Measurements from ENCODE around the gene DYRK3. TPM values are rescaled to one million over a fixed set of nuclear protein-coding genes. Genes with fewer than 3 reads are reported as not detected.

Gene DYRK3
- total and polyA plus RNA-seq, 9 of the 15 experiments (the other 6 are each of a cell fraction or from before 2014, with no cell fraction given) = 4.5 to 33.7 (median 25.7) TPM

- TF ChIP-seq ZNF347 (CRISPR knock-in tag; IDR thresholded peaks at IDR 0.05; ENCODE audit: low read depth) (no peak), THRB (CRISPR knock-in tag; conservative IDR thresholded peaks at IDR 0.05) (no peak), JUNB (CRISPR knock-in tag; conservative IDR thresholded peaks at IDR 0.05) (no peak), CHD2 (IDR thresholded peaks at IDR 0.05; ENCODE audit: low read depth, low read length) (no peak), ZNF175 (CRISPR knock-in tag; IDR thresholded peaks at IDR 0.05; ENCODE audit: low read depth) (peak; percentile 59; the same call in 1 of the 2 replicates), HOMEZ (CRISPR knock-in tag; IDR thresholded peaks at IDR 0.05) (no peak), ZC3H8 (IDR thresholded peaks at IDR 0.05) (no peak), NFATC3 (IDR thresholded peaks at IDR 0.05) (no peak), NFIX (CRISPR knock-in tag; IDR thresholded peaks at IDR 0.05; ENCODE audit: low read depth) (no peak), ATF3 (IDR thresholded peaks at IDR 0.05) (no peak), ATF3 (CRISPR knock-in tag; conservative IDR thresholded peaks at IDR 0.05) (no peak), MLX (CRISPR knock-in tag; conservative IDR thresholded peaks at IDR 0.05) (no peak), TAF9B (IDR thresholded peaks at IDR 0.05; ENCODE audit: partially characterized antibody) (no peak), FOXJ3 (CRISPR knock-in tag; IDR thresholded peaks at IDR 0.05) (no peak), RAD21 (CRISPR knock-in tag; conservative IDR thresholded peaks at IDR 0.05 in 1 of 2, IDR thresholded peaks at IDR 0.05 in 1 of 2) (peak; percentile 14 to 36; a peak in 2 of 4 replicates), RBM34 (IDR thresholded peaks at IDR 0.05; ENCODE audit: borderline replicate concordance, insufficient read depth, low read length) (no peak), MTA1 (IDR thresholded peaks at IDR 0.05; ENCODE audit: borderline replicate concordance) (peak; percentile 79), NR3C1 (CRISPR knock-in tag; IDR thresholded peaks at IDR 0.05) (no peak), CTBP1 (IDR thresholded peaks at IDR 0.05; ENCODE audit: borderline replicate concordance) (peak; percentile 83), HIVEP1 (CRISPR knock-in tag; IDR thresholded peaks at IDR 0.05) (no peak), CREM (IDR thresholded peaks at IDR 0.05; ENCODE audit: low read depth) (no peak; the same call in 1 of the 2 replicates), C11orf30 (IDR thresholded peaks at IDR 0.05; ENCODE audit: low read depth) (peak; percentile 37), BMI1 (IDR thresholded peaks at IDR 0.05; ENCODE audit: low read length) (no peak)
Measured at GRCh38 chr1:206651958-206652890, 16.9 kb downstream of the DYRK3 start (continued).
